H1 (cell line): ENCODE data around the gene AHI1. TPM values are rescaled to one million over a fixed set of nuclear protein-coding genes. Genes with fewer than 3 reads are reported as not detected.

Source experiments
- CTCF ChIA-PET: fragments of 300-600 bp; sonication (Branson Sonifier 250); formaldehyde crosslinking; loops from one replicate; lab custom pipeline; 2021; ENCODE audit not compliant: partially characterized antibody; lab: Charles Lee
- POLR2A ChIA-PET: fragments of 300-600 bp; sonication (Branson Sonifier 250); formaldehyde crosslinking; loops from one replicate; lab custom pipeline; 2021; ENCODE audit warnings: inconsistent platforms; ENCODE audit not compliant: partially characterized antibody; lab: Charles Lee
- DNase-seq, 2 experiments: peaks; one replicate each; pipeline versions ENCODE4 v3.0.0 to v3.0.0-alpha.2; 2010 to 2022; ENCODE audit warnings: low spot score in 2 of 2, low read depth in 1 of 2, mixed read lengths in 1 of 2
- FAIRE-seq: peaks from 2 replicates; lab custom pipeline; 2011; peaks lifted over from hg19 to GRCh38; lab: Jason Lieb, UNC
- H2AFZ ChIP-seq: 2 replicates; pipeline ENCODE4 v1.8.1; 2012; ENCODE audit warnings: low read length, inconsistent platforms
- H2AK5ac ChIP-seq: 2 replicates; pipeline ENCODE4 v1.6.1; 2013; ENCODE audit warnings: low read depth, low read length
- H2BK120ac ChIP-seq: replicated peaks from 2 replicates; pipeline ENCODE3; 2013; ENCODE audit warnings: low read depth, low read length, inconsistent platforms
- H2BK12ac ChIP-seq: 2 replicates; pipeline ENCODE4 v1.6.1; 2013; ENCODE audit warnings: low read depth, low read length
- H2BK15ac ChIP-seq: 2 replicates; pipeline ENCODE4 v1.6.1; 2013; ENCODE audit warnings: low read length
- H2BK20ac ChIP-seq: 2 replicates; pipeline ENCODE4 v1.6.1; 2013; ENCODE audit warnings: low read length
- H2BK5ac ChIP-seq: 2 replicates; pipeline ENCODE4 v1.6.1; 2013; ENCODE audit warnings: low read depth, low read length
- H3K14ac ChIP-seq: 2 replicates; pipeline ENCODE4 v1.6.1; 2013; ENCODE audit warnings: inconsistent platforms; ENCODE audit not compliant: insufficient read length
- H3K18ac ChIP-seq: 2 replicates; pipeline ENCODE4 v1.6.1; 2013; ENCODE audit warnings: low read length; ENCODE audit errors: extremely low read depth
- H3K23ac ChIP-seq: 2 replicates; pipeline ENCODE4 v1.6.1; 2013; ENCODE audit warnings: inconsistent platforms; ENCODE audit not compliant: insufficient read length
- H3K23me2 ChIP-seq: 2 replicates; pipeline ENCODE4 v1.6.1; 2013; ENCODE audit warnings: low read depth, low read length
- H3K27ac ChIP-seq: 2 replicates; pipeline ENCODE4 v1.6.1; 2011; ENCODE audit warnings: low read depth, low read length, inconsistent platforms
- H3K27me3 ChIP-seq, 4 experiments: replicated peaks in 1 of 4; 1 replicate in 1 of 4; 2 replicates in 3 of 4; pipeline versions ENCODE4 v1.6.1 to v1.8.1; 2011 to 2013; ENCODE audit warnings: low read length in 3 of 4, mild to moderate bottlenecking in 3 of 4, inconsistent platforms in 2 of 4, mixed read lengths in 2 of 4, moderate library complexity in 1 of 4; ENCODE audit not compliant: control insufficient read depth in 3 of 4, insufficient read depth in 3 of 4; ENCODE audit errors: extremely low read depth in 1 of 4
- H3K36me3 ChIP-seq, 4 experiments: 2 replicates each; pipeline versions ENCODE4 v1.6.1 to v1.8.1; 2011 to 2013; ENCODE audit warnings: mild to moderate bottlenecking in 4 of 4, low read length in 3 of 4, moderate library complexity in 2 of 4, control low read depth in 1 of 4, inconsistent platforms in 1 of 4; ENCODE audit not compliant: insufficient read depth in 4 of 4, control insufficient read depth in 2 of 4
- H3K4ac ChIP-seq: replicated peaks from 2 replicates; pipeline ENCODE3; 2013; ENCODE audit warnings: low read length, low read depth, mixed read lengths, inconsistent platforms; ENCODE audit not compliant: insufficient read length
- H3K4me1 ChIP-seq, 4 experiments: replicated peaks in 1 of 4; 1 replicate in 1 of 4; 2 replicates in 3 of 4; pipeline versions ENCODE4 v1.6.1 to v1.8.1; 2011 to 2013; ENCODE audit warnings: low read length in 3 of 4, inconsistent platforms in 2 of 4, mixed read lengths in 1 of 4; ENCODE audit not compliant: insufficient read depth in 4 of 4, control insufficient read depth in 3 of 4
- H3K4me2 ChIP-seq, 2 experiments: 2 replicates each; pipeline versions ENCODE4 v1.6.1 to v1.8.1; 2011 to 2013; ENCODE audit warnings: low read depth in 2 of 2, low read length in 2 of 2, control low read depth in 1 of 2, inconsistent platforms in 1 of 2, mild to moderate bottlenecking in 1 of 2; ENCODE audit not compliant: insufficient read depth in 1 of 2
- H3K4me3 ChIP-seq, 4 experiments: fragments of 200-600, 300-600 bp in 1 of 4; sonication (generic), shearing (Covaris generic), sonication (Bioruptor Twin) in 1 of 4; 2 replicates each; pipeline versions ENCODE4 v1.5.1 to v1.8.1; 2011 to 2016; ENCODE audit warnings: low read length in 4 of 4, low read depth in 3 of 4, control low read depth in 2 of 4, inconsistent platforms in 2 of 4, mild to moderate bottlenecking in 2 of 4, mixed read lengths in 1 of 4, moderate library complexity in 1 of 4; ENCODE audit not compliant: insufficient read depth in 2 of 4; ENCODE audit errors: extremely low read depth in 1 of 4
- H3K56ac ChIP-seq: replicated peaks from 2 replicates; pipeline ENCODE3; 2013; ENCODE audit warnings: low read depth, mild to moderate bottlenecking, mixed read lengths, low read length, inconsistent platforms; ENCODE audit not compliant: insufficient read length
- H3K79me1 ChIP-seq: 2 replicates; pipeline ENCODE4 v1.6.1; 2013; ENCODE audit warnings: low read depth, low read length, control low read depth
- H3K79me2 ChIP-seq, 2 experiments: 2 replicates each; pipeline versions ENCODE4 v1.6.1 to v1.8.1; 2012 to 2013; ENCODE audit warnings: low read length in 2 of 2, mild to moderate bottlenecking in 2 of 2, inconsistent platforms in 1 of 2; ENCODE audit not compliant: insufficient read depth in 2 of 2, control insufficient read depth in 1 of 2
- H3K9ac ChIP-seq, 4 experiments: replicated peaks in 1 of 4; 1 replicate in 1 of 4; 2 replicates in 3 of 4; pipeline versions ENCODE4 v1.6.1 to v1.8.1; 2011 to 2013; ENCODE audit warnings: low read depth in 3 of 4, low read length in 3 of 4, control low read depth in 2 of 4, mild to moderate bottlenecking in 2 of 4, moderate library complexity in 2 of 4, inconsistent platforms in 1 of 4; ENCODE audit errors: extremely low read depth in 1 of 4
- H3K9me3 ChIP-seq, 2 experiments: 2 replicates each; pipeline versions ENCODE4 v1.6.1 to v1.8.1; 2012 to 2013; ENCODE audit warnings: mild to moderate bottlenecking in 2 of 2, moderate library complexity in 2 of 2, control low read depth in 1 of 2, inconsistent platforms in 1 of 2, low read depth in 1 of 2, low read length in 1 of 2, mixed read lengths in 1 of 2; ENCODE audit not compliant: insufficient read depth in 2 of 2
- H4K20me1 ChIP-seq, 2 experiments: replicated peaks in 1 of 2; 2 replicates each; pipeline versions ENCODE3 to v1.8.1; 2011 to 2013; ENCODE audit warnings: inconsistent platforms in 2 of 2, low read length in 2 of 2, mild to moderate bottlenecking in 1 of 2; ENCODE audit not compliant: insufficient read depth in 2 of 2, control insufficient read depth in 1 of 2
- H4K5ac ChIP-seq: 2 replicates; pipeline ENCODE4 v1.6.1; 2013; ENCODE audit warnings: low read length, low read depth, mixed read lengths, inconsistent platforms; ENCODE audit not compliant: insufficient read length
- H4K8ac ChIP-seq: 2 replicates; pipeline ENCODE4 v1.8.0; 2013; ENCODE audit warnings: mild to moderate bottlenecking, moderate library complexity, low read length, inconsistent platforms; ENCODE audit not compliant: insufficient read depth; ENCODE audit errors: extremely low read depth
- H4K91ac ChIP-seq: replicated peaks from 2 replicates; pipeline ENCODE3; 2013; ENCODE audit warnings: low read length, mixed read lengths, inconsistent platforms; ENCODE audit not compliant: insufficient read length
- BRCA1 ChIP-seq: IDR thresholded peaks from 2 replicates; pipeline ENCODE4 v1.6.1; 2012; ENCODE audit warnings: low read depth, low read length, improper control_type of control experiment
- KDM1A ChIP-seq: fragments of 200-600, 300-600 bp; sonication (generic); IDR thresholded peaks from 2 replicates; pipeline ENCODE4 v1.7.1; 2016; ENCODE audit warnings: mild to moderate bottlenecking, low read length, borderline replicate concordance
- NANOG ChIP-seq: IDR thresholded peaks from 2 replicates; pipeline ENCODE4 v1.6.1; 2011; ENCODE audit warnings: low read length, low read depth, mild to moderate bottlenecking, inconsistent platforms; ENCODE audit not compliant: insufficient read depth, poor library complexity, severe bottlenecking
- NRF1 ChIP-seq: IDR thresholded peaks from 2 replicates; pipeline ENCODE4 v1.6.1; 2011; ENCODE audit warnings: mild to moderate bottlenecking, low read depth, low read length, improper control_type of control experiment
- POLR2A ChIP-seq, 2 experiments: IDR thresholded peaks; 1 replicate in 1 of 2; 2 replicates in 1 of 2; pipeline ENCODE4 v1.6.1; 2011; ENCODE audit warnings: low read depth in 2 of 2, low read length in 2 of 2, mild to moderate bottlenecking in 2 of 2; ENCODE audit errors: control extremely low read depth in 1 of 2
- SIRT6 ChIP-seq: IDR thresholded peaks from one replicate; pipeline ENCODE4 v1.7.1; 2012; ENCODE audit warnings: low read length, inconsistent platforms
- TCF12 ChIP-seq: IDR thresholded peaks from 2 replicates; pipeline ENCODE4 v1.6.1; 2011; ENCODE audit warnings: low read depth, mild to moderate bottlenecking, low read length
- polyA plus RNA-seq, 7 experiments: library from polyadenylated mRNA; depleted of rRNA in 3 of 7; stranded (reverse) in 5 of 7; unstranded in 2 of 7; fragments of >200 nt in 5 of 7; fragments of 200-250 nt in 2 of 7; gene quantifications; 1 replicate in 5 of 7; 2 replicates in 1 of 7; 4 replicates in 1 of 7; pipeline versions ENCODE4 v1.2.1 to v1.2.3, GENCODE V29; 2011 to 2013; ENCODE audit warnings: missing spikeins in 2 of 7, mixed read lengths in 2 of 7
- total RNA-seq: library from RNA; stranded (reverse); fragmentation: NEBNext Ultra II Directional; extraction: Animal tissue kit (Norgen Biotek cat#: 25700); gene quantifications from 2 replicates; pipeline ENCODE4 v1.2.1, GENCODE V29; 2021

AHI1 gene
- total and polyA plus RNA-seq, 2 of the 8 experiments (the other 6 are each of a cell fraction or from before 2014, with no cell fraction given): 4.2 to 19.6 TPM

- Histone ChIP-seq H3K27me3 (no peaks in the 10 kb centered on the region), H3K4ac (no peak overlapping the region), H4K20me1 (no peaks in the 10 kb centered on the region), H3K27ac (no peak overlapping the region), H2AK5ac (no peak overlapping the region), H4K91ac (no peak overlapping the region), H3K56ac (no peak overlapping the region), H2BK15ac (no peak overlapping the region), H2BK12ac (no peak overlapping the region), H3K79me2 (no peaks in the 10 kb centered on the region), H3K4me3 (no peak overlapping the region), H3K9ac (no peak overlapping the region), H2AFZ (no peak overlapping the region), H3K23me2 (no peaks in the 10 kb centered on the region), H3K14ac (no peak overlapping the region), H3K23ac (no peak overlapping the region), H3K36me3 (no peaks in the 10 kb centered on the region), H3K4me1 (peaks cover 0 to 1% (median 0%) of the 10 kb centered on the region in 4 experiments; a peak in 1 of 7 replicates), H2BK5ac (no peak overlapping the region), H3K4me2 (no peak overlapping the region), H3K18ac (no peak overlapping the region), H2BK20ac (no peak overlapping the region), H3K9me3 (no peaks in the 10 kb centered on the region), H2BK120ac (no peak overlapping the region), H4K8ac (no peak overlapping the region), H4K5ac (no peak overlapping the region), H3K79me1 (no peaks in the 10 kb centered on the region)
- no peak for TF ChIP-seq TCF12
- TF ChIP-seq SIRT6: no peak
- no peak for TF ChIP-seq NANOG
- no peak for TF ChIP-seq BRCA1
- TF ChIP-seq POLR2A (IDR thresholded peaks at IDR 0.05; ENCODE audit: control extremely low read depth in 1 of 2, low read depth in 2 of 2, low read length in 2 of 2): no peak
- TF ChIP-seq KDM1A: no peak
- no peak for TF ChIP-seq NRF1
- DNase-seq (no peak), FAIRE-seq (no peak)
- CTCF ChIA-PET: interaction anchor here (1.0 to 1.1 kb wide), 3 partner anchors 28 to 233 kb away, joined by 3 to 4 read pairs (median 4); no protein-coding TSS in a partner anchor
- POLR2A ChIA-PET: no interaction called here
Measured at GRCh38 chr6:135395136-135395535, 102.4 kb downstream of the AHI1 start.
